OCI-LY3 (cell line): Measurements from ENCODE around the gene NKTR.

ENCODE experiments used
- H2AFZ ChIP-seq: fragments of 200-600, 300-600 bp; shearing (Covaris generic); 2 replicates; pipeline ENCODE4 v1.6.0; 2014; ENCODE audit warnings: antibody characterized with exemption, low read depth, low read length
- H3K27ac ChIP-seq: fragments of 200-600, 300-600 bp; sonication (generic); 2 replicates; pipeline ENCODE4 v1.5.1; 2014; ENCODE audit warnings: mild to moderate bottlenecking, low read length, moderate library complexity, mixed read lengths
- H3K27me3 ChIP-seq: fragments of 200-600, 300-600 bp; sonication (generic); 2 replicates; pipeline ENCODE4 v1.6.1; 2014; ENCODE audit warnings: low read depth, low read length, mixed read lengths
- H3K36me3 ChIP-seq: fragments of 200-600, 300-600 bp; sonication (generic); replicated peaks from 2 replicates; pipeline ENCODE3; 2014; ENCODE audit warnings: low read depth, low read length, mixed read lengths
- H3K4me1 ChIP-seq: fragments of 300-600, 200-600 bp; sonication (generic); 2 replicates; pipeline ENCODE4 v1.6.1; 2014; ENCODE audit warnings: low read length, mixed read lengths
- H3K4me2 ChIP-seq: fragments of 200-600, 300-600 bp; sonication (generic); 2 replicates; pipeline ENCODE4 v1.6.1; 2014; ENCODE audit warnings: low read length, mixed read lengths
- H3K4me3 ChIP-seq: fragments of 300-600, 200-600 bp; sonication (generic); 2 replicates; pipeline ENCODE4 v1.5.1; 2014; ENCODE audit warnings: antibody characterized with exemption, mild to moderate bottlenecking, low read length, moderate library complexity
- H3K79me2 ChIP-seq: fragments of 300-600, 200-600 bp; shearing (Covaris generic); 2 replicates; pipeline ENCODE4 v1.6.1; 2014; ENCODE audit warnings: mild to moderate bottlenecking, low read length, mixed read lengths
- H3K9ac ChIP-seq: fragments of 300-600, 200-600 bp; shearing (Covaris generic); 2 replicates; pipeline ENCODE4 v1.6.0; 2014; ENCODE audit warnings: mild to moderate bottlenecking, low read length, moderate library complexity
- H3K9me3 ChIP-seq: fragments of 200-600, 300-600 bp; shearing (Covaris generic); 2 replicates; pipeline ENCODE4 v1.6.1; 2014; ENCODE audit warnings: low read length, mixed read lengths; ENCODE audit not compliant: insufficient read depth
- H4K20me1 ChIP-seq: fragments of 200-600, 300-600 bp; sonication (generic); 2 replicates; pipeline ENCODE4 v1.6.1; 2016; ENCODE audit warnings: low read length, mixed read lengths; ENCODE audit not compliant: insufficient read depth
- CTCF ChIP-seq: fragments of 200-600, 300-600 bp; sonication (generic); IDR thresholded peaks from 2 replicates; pipeline ENCODE4 v1.5.1; 2014; ENCODE audit warnings: antibody characterized with exemption, low read length, low read depth
- EZH2phosphoT487 ChIP-seq: fragments of 200-600 bp; shearing (Covaris generic); IDR thresholded peaks from 2 replicates; pipeline ENCODE4 v1.6.1; 2018; ENCODE audit warnings: antibody characterized with exemption, mixed run types, low read depth

The NKTR gene

GRCh38 chr3:42557854-42558253 lies 42.6 kb upstream of the NKTR start:
- Histone ChIP-seq H3K4me1 (no peaks in the 10 kb centered on the region), H3K27me3 (no peaks in the 10 kb centered on the region), H3K9me3 (no peaks in the 10 kb centered on the region), H3K4me2 (no peak overlapping the region), H3K4me3 (no peak overlapping the region), H4K20me1 (0 out of 2 replicates have a peak, but pooled peaks cover 2% of the 10 kb centered on the region), H3K79me2 (no peaks in the 10 kb centered on the region), H2AFZ (no peak overlapping the region), H3K27ac (no peak overlapping the region), H3K36me3 (peaks cover 48% of the 10 kb centered on the region), H3K9ac (no peak overlapping the region)
- TF ChIP-seq EZH2phosphoT487 (no peak), CTCF (peak; percentile 24; the same call in 1 of the 2 replicates)

DNA sequence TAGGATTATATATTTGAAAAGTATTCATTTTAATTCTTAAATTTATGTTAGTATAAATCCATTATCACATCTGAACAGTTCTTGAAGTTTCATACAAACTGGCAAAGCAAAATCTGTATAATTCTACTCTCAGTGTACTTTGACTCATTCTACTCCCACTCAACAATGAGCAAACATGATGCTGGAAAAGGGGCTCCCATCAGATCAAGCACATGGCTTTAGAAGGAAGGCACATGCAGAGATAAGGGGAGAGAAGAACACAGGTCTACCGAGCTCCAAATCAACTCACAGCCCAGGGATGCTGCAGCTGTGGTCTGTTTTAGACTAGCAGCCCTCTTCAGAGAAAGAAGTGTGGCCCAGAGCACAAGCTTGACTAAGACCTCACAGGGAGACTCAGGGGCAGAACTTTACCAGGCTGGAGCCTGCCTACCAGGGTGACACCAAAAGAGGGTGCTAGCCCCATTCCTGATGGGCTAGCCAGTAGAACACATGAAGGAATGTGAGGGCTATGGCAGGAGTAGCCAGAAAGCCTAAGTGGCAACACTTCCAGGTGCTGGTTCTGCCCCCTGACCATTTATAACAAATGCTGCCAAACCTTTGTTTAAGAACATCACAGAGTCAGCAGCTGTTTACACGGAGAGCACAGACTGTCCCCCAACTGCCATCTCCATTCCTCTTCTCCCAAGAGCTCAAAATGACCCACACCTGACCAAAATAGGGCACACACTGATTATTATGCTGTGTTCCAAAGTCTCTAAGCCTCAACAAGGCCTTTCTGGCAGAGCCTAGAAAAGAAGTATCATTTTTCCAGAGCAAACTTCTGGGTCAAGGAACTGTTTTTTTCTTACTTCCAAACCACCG lies 38.2 kb upstream of the NKTR start:
- Histone ChIP-seq H3K4me3 (no peak overlapping the region), H3K9me3 (no peaks in the 10 kb centered on the region), H3K4me1 (no peaks in the 10 kb centered on the region), H3K9ac (no peak overlapping the region), H3K36me3 (peaks cover 41% of the 10 kb centered on the region), H3K4me2 (no peak overlapping the region), H4K20me1 (no peaks in the 10 kb centered on the region), H2AFZ (no peak overlapping the region), H3K79me2 (no peaks in the 10 kb centered on the region), H3K27ac (no peak overlapping the region), H3K27me3 (no peaks in the 10 kb centered on the region)
- TF ChIP-seq EZH2phosphoT487 (no peak), CTCF (no peak)

GRCh38 chr3:42569593-42570142 lies 30.8 kb upstream of the NKTR start:
- Histone ChIP-seq H4K20me1 (peaks cover 8% of the 10 kb centered on the region; the same call in 1 of the 2 replicates), H3K27ac (no peak overlapping the region), H3K4me3 (no peak overlapping the region), H3K4me1 (no peaks in the 10 kb centered on the region), H3K79me2 (peaks cover 11% of the 10 kb centered on the region; the same call in 1 of the 2 replicates), H3K36me3 (peaks cover 29% of the 10 kb centered on the region), H3K9me3 (no peaks in the 10 kb centered on the region), H3K27me3 (no peaks in the 10 kb centered on the region), H2AFZ (no peak overlapping the region), H3K4me2 (no peak overlapping the region), H3K9ac (no peak overlapping the region)
- TF ChIP-seq CTCF (no peak), EZH2phosphoT487 (no peak)

DNA sequence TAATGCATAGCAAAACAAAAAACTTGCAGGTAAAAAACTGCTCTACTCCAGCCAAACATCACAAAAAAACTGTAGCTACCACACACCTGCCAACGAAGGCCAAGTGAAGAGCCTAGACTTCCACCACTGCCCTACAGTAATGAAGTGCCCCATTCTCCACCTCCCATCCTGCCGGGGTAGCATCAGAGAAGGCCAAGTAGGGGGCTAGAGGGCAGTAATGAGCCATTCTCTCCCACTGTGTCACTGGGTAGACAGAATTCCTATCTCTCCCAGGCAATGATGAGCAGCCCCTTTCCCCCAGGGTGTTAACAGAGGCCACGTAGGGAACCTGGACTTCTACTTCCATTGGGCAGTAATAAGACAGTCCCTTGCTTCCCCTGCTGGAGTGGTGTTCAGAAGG lies 28.2 kb upstream of the NKTR start:
- Histone ChIP-seq H3K9ac (no peak overlapping the region), H3K79me2 (peaks cover 21% of the 10 kb centered on the region), H3K4me2 (no peak overlapping the region), H2AFZ (no peak overlapping the region), H3K27me3 (no peaks in the 10 kb centered on the region), H3K4me1 (no peaks in the 10 kb centered on the region), H3K4me3 (no peak overlapping the region), H4K20me1 (peaks cover 8% of the 10 kb centered on the region; the same call in 1 of the 2 replicates), H3K36me3 (peaks cover 36% of the 10 kb centered on the region), H3K9me3 (peaks cover 8% of the 10 kb centered on the region), H3K27ac (no peak overlapping the region)
- TF ChIP-seq CTCF = peak; percentile 64
- TF ChIP-seq EZH2phosphoT487 = no peak
